D721Med (cell line): ENCODE results near the gene FRMPD1.

Experiments used
- DNase-seq: peaks from one replicate; pipeline ENCODE4 v3.0.0; 2011; ENCODE audit warnings: low spot score; ENCODE audit not compliant: insufficient read length
- FAIRE-seq: peaks from 2 replicates; lab custom pipeline; 2011; peaks lifted over from hg19 to GRCh38; lab: Jason Lieb, UNC
- TF ChIP-seq, protein P1 (sequence below): IDR thresholded peaks from 2 replicates; pipeline ENCODE4 v1.5.1; 2012; ENCODE audit warnings: mild to moderate bottlenecking, control low read depth; ENCODE audit not compliant: insufficient read depth; ENCODE audit errors: missing control alignments

Gene FRMPD1

DNA sequence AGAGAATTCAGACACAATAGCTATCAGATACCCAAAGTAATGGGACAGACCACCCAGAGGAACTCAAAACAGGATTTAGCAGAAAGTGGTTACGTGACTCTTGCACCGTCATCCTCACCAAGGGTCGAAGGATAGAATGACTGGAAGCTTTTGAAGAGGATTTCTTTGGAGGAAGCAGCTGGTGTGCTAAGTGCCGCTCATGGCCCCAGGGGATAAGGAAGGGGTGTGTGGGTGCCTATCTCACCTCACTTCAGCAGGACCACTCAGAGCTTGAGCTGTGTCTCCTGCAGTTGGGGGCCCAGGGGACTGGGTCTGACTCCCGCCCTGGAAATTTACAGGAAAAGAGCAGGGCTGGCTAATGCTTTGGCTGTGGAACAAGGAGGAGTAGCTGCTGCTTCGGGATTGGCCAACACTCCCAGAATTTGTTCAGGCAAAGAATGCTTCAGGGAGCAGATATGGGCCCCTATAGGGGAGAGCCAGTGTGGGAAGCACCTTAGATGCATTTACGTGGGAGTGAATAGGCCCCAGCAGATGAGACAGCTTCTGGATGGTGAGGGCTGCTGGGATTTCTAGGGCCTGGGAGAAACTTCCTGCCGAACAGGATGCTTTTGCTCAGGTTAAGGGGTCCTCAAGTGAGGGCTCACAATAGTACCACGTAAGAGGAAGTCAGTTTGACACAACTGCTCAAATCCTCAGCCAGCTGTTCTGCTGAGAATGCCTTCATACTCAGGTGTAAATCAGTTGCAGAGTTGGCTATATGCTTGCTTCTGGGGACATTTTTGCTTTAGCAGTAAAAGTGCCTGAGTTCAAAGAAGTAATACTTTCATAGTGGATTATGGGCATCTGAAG, 29.3 kb upstream of the FRMPD1 start:
- TF ChIP-seq, protein P1, sequence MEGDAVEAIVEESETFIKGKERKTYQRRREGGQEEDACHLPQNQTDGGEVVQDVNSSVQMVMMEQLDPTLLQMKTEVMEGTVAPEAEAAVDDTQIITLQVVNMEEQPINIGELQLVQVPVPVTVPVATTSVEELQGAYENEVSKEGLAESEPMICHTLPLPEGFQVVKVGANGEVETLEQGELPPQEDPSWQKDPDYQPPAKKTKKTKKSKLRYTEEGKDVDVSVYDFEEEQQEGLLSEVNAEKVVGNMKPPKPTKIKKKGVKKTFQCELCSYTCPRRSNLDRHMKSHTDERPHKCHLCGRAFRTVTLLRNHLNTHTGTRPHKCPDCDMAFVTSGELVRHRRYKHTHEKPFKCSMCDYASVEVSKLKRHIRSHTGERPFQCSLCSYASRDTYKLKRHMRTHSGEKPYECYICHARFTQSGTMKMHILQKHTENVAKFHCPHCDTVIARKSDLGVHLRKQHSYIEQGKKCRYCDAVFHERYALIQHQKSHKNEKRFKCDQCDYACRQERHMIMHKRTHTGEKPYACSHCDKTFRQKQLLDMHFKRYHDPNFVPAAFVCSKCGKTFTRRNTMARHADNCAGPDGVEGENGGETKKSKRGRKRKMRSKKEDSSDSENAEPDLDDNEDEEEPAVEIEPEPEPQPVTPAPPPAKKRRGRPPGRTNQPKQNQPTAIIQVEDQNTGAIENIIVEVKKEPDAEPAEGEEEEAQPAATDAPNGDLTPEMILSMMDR, result no peak
- DNase-seq, result no peak
- peak; percentile 66 for FAIRE-seq

DNA sequence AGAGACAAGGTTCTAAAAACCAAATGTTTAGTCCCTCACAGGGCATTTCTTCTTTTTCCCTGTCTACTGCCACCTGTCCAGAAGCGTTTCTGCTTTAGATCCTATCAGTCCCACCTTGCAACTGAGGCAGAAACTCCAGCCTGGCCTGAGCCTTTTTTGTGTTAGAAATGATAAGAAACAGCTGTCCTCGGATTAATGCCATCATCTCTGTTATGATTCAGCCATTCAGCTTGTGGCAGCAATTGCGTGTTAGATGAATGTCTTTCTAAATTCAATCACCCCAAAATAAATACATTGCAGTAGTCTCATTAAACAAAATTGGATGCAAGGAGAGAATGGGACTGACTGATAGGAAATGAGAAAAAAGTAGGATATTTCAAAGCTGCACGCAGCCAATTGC, 28.3 kb upstream of the FRMPD1 start:
- no peak for FAIRE-seq
- TF ChIP-seq, protein P1, result no peak
- no peak for DNase-seq

DNA sequence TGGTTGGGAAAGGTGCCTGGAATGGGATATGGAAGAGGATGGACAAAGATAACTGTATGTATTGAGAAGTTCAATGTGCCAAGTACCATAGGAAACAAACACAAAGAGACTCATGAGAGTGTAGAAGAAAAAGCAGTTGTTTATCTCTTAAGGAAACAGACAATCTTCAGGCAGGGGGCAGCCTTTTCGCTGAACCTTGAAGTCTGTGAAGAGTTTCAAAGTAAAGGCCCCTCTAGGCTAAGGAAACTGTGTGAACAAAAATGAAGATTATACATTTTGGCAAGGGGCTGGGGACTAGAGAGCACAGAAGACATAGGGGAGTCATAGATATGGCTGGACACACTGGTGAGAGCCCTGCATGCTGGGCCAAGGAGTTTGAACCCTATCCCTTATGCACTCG, 27.5 kb upstream of the FRMPD1 start:
- FAIRE-seq (no peak), DNase-seq (no peak)
- TF ChIP-seq, protein P1, result no peak

DNA sequence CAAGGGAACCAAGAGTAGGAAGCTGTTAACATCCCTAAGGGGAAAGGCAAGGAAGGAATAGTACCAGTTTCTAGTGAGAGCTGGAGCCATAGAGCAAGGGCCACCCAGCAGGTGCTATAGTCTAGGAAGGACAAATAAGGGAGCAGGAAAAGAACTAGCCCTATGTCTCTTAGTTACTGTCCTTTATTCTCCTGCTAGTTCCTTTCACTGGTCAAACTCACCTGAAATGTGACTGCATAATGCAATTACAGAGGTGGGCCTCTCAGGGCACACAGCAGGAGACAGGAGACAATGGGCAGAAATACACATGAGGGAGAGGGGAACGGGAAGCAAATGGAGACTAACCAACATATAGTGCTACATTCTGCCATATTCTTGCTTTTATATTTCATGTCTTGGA, 26.7 kb upstream of the FRMPD1 start:
- FAIRE-seq, result no peak
- DNase-seq, result no peak
- TF ChIP-seq, protein P1, result no peak

DNA sequence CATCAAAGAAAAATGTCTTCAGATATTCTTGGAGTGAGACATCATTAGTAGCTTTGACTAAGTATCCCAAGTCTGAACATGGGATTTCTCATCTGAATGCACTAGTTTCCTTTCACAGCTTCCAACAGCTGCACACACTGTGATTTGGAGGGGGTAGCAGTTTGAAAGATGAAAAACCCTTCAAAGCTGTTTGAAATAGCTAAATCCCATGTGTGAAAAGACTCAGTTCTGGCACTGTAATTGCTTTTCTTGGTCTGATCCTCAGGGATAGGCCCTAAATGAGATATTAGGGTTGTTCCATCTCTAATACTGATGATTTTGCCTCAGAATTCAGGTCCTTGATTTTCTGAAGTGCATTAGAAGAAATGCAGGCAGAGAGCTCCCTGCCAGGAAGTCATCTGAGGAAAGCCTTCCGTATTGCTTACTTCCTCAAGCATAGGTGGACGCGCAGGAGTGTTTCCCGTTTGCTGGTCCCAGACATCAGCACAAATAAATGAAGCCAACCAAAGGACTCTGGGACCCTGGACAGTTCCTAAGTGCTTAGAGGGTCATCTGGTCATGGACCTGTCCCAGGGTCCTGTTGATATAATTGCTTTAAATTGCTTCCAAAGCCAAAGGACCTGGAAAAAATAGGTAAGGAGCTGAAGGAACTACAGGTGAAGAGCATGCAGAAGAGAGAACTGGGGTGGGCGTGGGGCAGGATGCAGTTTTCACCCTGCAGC, 25.6 kb upstream of the FRMPD1 start:
- DNase-seq, result no peak
- FAIRE-seq, result no peak
- TF ChIP-seq, protein P1, result no peak

DNA sequence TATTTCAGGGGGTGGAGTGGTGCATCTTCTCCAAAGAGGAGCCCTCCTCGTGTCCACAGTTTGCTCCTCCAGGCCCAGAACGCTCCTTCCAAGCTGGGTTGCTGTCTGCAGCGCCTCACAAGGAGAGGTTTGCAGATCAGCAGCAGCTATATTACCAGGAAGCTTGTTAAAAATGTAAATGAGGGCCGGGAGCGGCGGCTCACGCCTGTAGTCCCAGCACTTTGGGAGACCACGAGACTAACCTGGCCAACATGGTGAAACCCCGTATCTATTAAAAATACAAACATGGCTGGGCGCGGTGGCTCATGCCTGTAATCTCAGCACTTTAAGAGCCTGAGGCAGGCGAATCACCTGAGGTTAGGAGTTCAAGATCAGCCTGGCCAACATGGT, 25.0 kb upstream of the FRMPD1 start:
- TF ChIP-seq, protein P1, result no peak
- DNase-seq (no peak), FAIRE-seq (no peak)
